ENCODE data around the gene MAP3K15.
A peak's percentile ranks its signal among the peaks of the same experiment; 100 is the strongest.

The MAP3K15 gene

GRCh38 chrX:19382555-19383145 is 132.7 kb downstream of the MAP3K15 start:
- no peaks in the 10 kb centered on the region for H3K27me3 ChIP-seq (ENCODE audit: control insufficient read depth, insufficient read depth, low read length, poor library complexity, severe bottlenecking)
- no peaks in the 10 kb centered on the region for H3K9me3 ChIP-seq (ENCODE audit: control insufficient read depth, low read length)
- no peak overlapping the region for H3K27ac ChIP-seq (ENCODE audit: insufficient read depth, low read depth, low read length, poor library complexity, severe bottlenecking)
- H3K36me3 ChIP-seq (ENCODE audit: control insufficient read depth, insufficient read depth, low read length): no peaks in the 10 kb centered on the region
- H3K4me3 ChIP-seq (ENCODE audit: insufficient read depth, low read depth, low read length): no peak overlapping the region
- WGBS, 2 experiments: 34 to 35% methylated on average over 16 of the region's 16 CpGs
- no peaks in the 10 kb centered on the region for H3K4me1 ChIP-seq (ENCODE audit: control insufficient read depth, insufficient read depth, low read length)

- Histone ChIP-seq H3K27me3 (ENCODE audit: control insufficient read depth, insufficient read depth, low read length, poor library complexity, severe bottlenecking) (no peaks in the 10 kb centered on the region), H3K4me3 (ENCODE audit: insufficient read depth, low read depth, low read length) (no peak overlapping the region), H3K4me1 (ENCODE audit: control insufficient read depth, insufficient read depth, low read length) (no peaks in the 10 kb centered on the region), H3K9me3 (ENCODE audit: control insufficient read depth, low read length) (no peaks in the 10 kb centered on the region), H3K36me3 (ENCODE audit: control insufficient read depth, insufficient read depth, low read length) (no peaks in the 10 kb centered on the region), H3K27ac (ENCODE audit: insufficient read depth, low read depth, low read length, poor library complexity, severe bottlenecking) (no peak overlapping the region)
- 93 to 94% methylated on average over 9 of the region's 9 CpGs for WGBS, 2 experiments
Observed at GRCh38 chrX:19381326-19381725, 134.0 kb downstream of the MAP3K15 start.

- H3K9me3 ChIP-seq (ENCODE audit: control insufficient read depth, low read length): no peaks in the 10 kb centered on the region
- H3K27ac ChIP-seq (ENCODE audit: insufficient read depth, low read depth, low read length, poor library complexity, severe bottlenecking): no peak overlapping the region
- peaks cover 13% of the 10 kb centered on the region for H3K27me3 ChIP-seq (ENCODE audit: control insufficient read depth, insufficient read depth, low read length, poor library complexity, severe bottlenecking)
- no peaks in the 10 kb centered on the region for H3K36me3 ChIP-seq (ENCODE audit: control insufficient read depth, insufficient read depth, low read length)
- no peak overlapping the region for H3K4me3 ChIP-seq (ENCODE audit: insufficient read depth, low read depth, low read length)
- 91 to 93% methylated on average over 12 of the region's 12 CpGs for WGBS, 2 experiments
- no peaks in the 10 kb centered on the region for H3K4me1 ChIP-seq (ENCODE audit: control insufficient read depth, insufficient read depth, low read length)
Observed at GRCh38 chrX:19377799-19378198, 137.5 kb downstream of the MAP3K15 start.

- Histone ChIP-seq H3K9me3 (ENCODE audit: control insufficient read depth, low read length) (no peaks in the 10 kb centered on the region), H3K4me3 (ENCODE audit: insufficient read depth, low read depth, low read length) (no peak overlapping the region), H3K27me3 (ENCODE audit: control insufficient read depth, insufficient read depth, low read length, poor library complexity, severe bottlenecking) (peaks cover 13% of the 10 kb centered on the region), H3K4me1 (ENCODE audit: control insufficient read depth, insufficient read depth, low read length) (no peaks in the 10 kb centered on the region), H3K36me3 (ENCODE audit: control insufficient read depth, insufficient read depth, low read length) (no peaks in the 10 kb centered on the region), H3K27ac (ENCODE audit: insufficient read depth, low read depth, low read length, poor library complexity, severe bottlenecking) (no peak overlapping the region)
- WGBS, 2 experiments: 87 to 90% methylated on average over 8 of the region's 8 CpGs
Observed at GRCh38 chrX:19375546-19375945, 139.8 kb downstream of the MAP3K15 start.

- WGBS, 2 experiments: 6 to 12% methylated on average over 23 of the region's 23 CpGs
- Histone ChIP-seq H3K36me3 (ENCODE audit: control insufficient read depth, insufficient read depth, low read length) (no peaks in the 10 kb centered on the region), H3K27ac (ENCODE audit: insufficient read depth, low read depth, low read length, poor library complexity, severe bottlenecking) (no peak overlapping the region), H3K9me3 (ENCODE audit: control insufficient read depth, low read length) (no peaks in the 10 kb centered on the region), H3K27me3 (ENCODE audit: control insufficient read depth, insufficient read depth, low read length, poor library complexity, severe bottlenecking) (peaks cover 13% of the 10 kb centered on the region), H3K4me1 (ENCODE audit: control insufficient read depth, insufficient read depth, low read length) (no peaks in the 10 kb centered on the region), H3K4me3 (ENCODE audit: insufficient read depth, low read depth, low read length) (peak overlapping the region; percentile 33)
Observed at GRCh38 chrX:19373351-19373891, 141.9 kb downstream of the MAP3K15 start.

- Histone ChIP-seq H3K27ac (ENCODE audit: insufficient read depth, low read depth, low read length, poor library complexity, severe bottlenecking) (no peak overlapping the region), H3K4me3 (ENCODE audit: insufficient read depth, low read depth, low read length) (peak overlapping the region; percentile 33)
- WGBS, 2 experiments: 1% methylated on average over 20 of the region's 20 CpGs
Observed at GRCh38 chrX:19372547-19373331, 142.6 kb downstream of the MAP3K15 start.

GRCh38 chrX:19372170-19372546 is 143.2 kb downstream of the MAP3K15 start:
- Histone ChIP-seq H3K27me3 (ENCODE audit: control insufficient read depth, insufficient read depth, low read length, poor library complexity, severe bottlenecking) (peaks cover 13% of the 10 kb centered on the region), H3K36me3 (ENCODE audit: control insufficient read depth, insufficient read depth, low read length) (no peaks in the 10 kb centered on the region), H3K9me3 (ENCODE audit: control insufficient read depth, low read length) (no peaks in the 10 kb centered on the region), H3K4me1 (ENCODE audit: control insufficient read depth, insufficient read depth, low read length) (no peaks in the 10 kb centered on the region), H3K4me3 (ENCODE audit: insufficient read depth, low read depth, low read length) (peak overlapping the region; percentile 33), H3K27ac (ENCODE audit: insufficient read depth, low read depth, low read length, poor library complexity, severe bottlenecking) (no peak overlapping the region)
- WGBS, 2 experiments: 0 to 1% methylated on average over 8 to 9 of the region's 9 CpGs

More at GRCh38 chrX:19372547-19373331, 142.6 kb downstream of the MAP3K15 start:
- Histone ChIP-seq H3K4me1 (ENCODE audit: control insufficient read depth, insufficient read depth, low read length) (no peaks in the 10 kb centered on the region), H3K9me3 (ENCODE audit: control insufficient read depth, low read length) (no peaks in the 10 kb centered on the region), H3K36me3 (ENCODE audit: control insufficient read depth, insufficient read depth, low read length) (no peaks in the 10 kb centered on the region), H3K27me3 (ENCODE audit: control insufficient read depth, insufficient read depth, low read length, poor library complexity, severe bottlenecking) (peaks cover 13% of the 10 kb centered on the region)

GRCh38 chrX:19370061-19370460 is 145.2 kb downstream of the MAP3K15 start:
- Histone ChIP-seq H3K36me3 (ENCODE audit: control insufficient read depth, insufficient read depth, low read length) (no peaks in the 10 kb centered on the region), H3K4me1 (ENCODE audit: control insufficient read depth, insufficient read depth, low read length) (no peaks in the 10 kb centered on the region), H3K27me3 (ENCODE audit: control insufficient read depth, insufficient read depth, low read length, poor library complexity, severe bottlenecking) (peaks cover 13% of the 10 kb centered on the region), H3K4me3 (ENCODE audit: insufficient read depth, low read depth, low read length) (no peak overlapping the region), H3K27ac (ENCODE audit: insufficient read depth, low read depth, low read length, poor library complexity, severe bottlenecking) (no peak overlapping the region), H3K9me3 (ENCODE audit: control insufficient read depth, low read length) (no peaks in the 10 kb centered on the region)
- 93% methylated on average over 3 to 5 of the region's 5 CpGs for WGBS, 2 experiments

- no peaks in the 10 kb centered on the region for H3K4me1 ChIP-seq (ENCODE audit: control insufficient read depth, insufficient read depth, low read length)
- H3K27ac ChIP-seq (ENCODE audit: insufficient read depth, low read depth, low read length, poor library complexity, severe bottlenecking): no peak overlapping the region
- H3K4me3 ChIP-seq (ENCODE audit: insufficient read depth, low read depth, low read length): no peak overlapping the region
- H3K27me3 ChIP-seq (ENCODE audit: control insufficient read depth, insufficient read depth, low read length, poor library complexity, severe bottlenecking): peaks cover 4% of the 10 kb centered on the region
- H3K36me3 ChIP-seq (ENCODE audit: control insufficient read depth, insufficient read depth, low read length): no peaks in the 10 kb centered on the region
- H3K9me3 ChIP-seq (ENCODE audit: control insufficient read depth, low read length): no peaks in the 10 kb centered on the region
- 97 to 99% methylated on average over 6 of the region's 6 CpGs for WGBS, 2 experiments
Observed at GRCh38 chrX:19368576-19368975, 146.7 kb downstream of the MAP3K15 start.

GRCh38 chrX:19361701-19362100 is 153.6 kb downstream of the MAP3K15 start:
- Histone ChIP-seq H3K27ac (ENCODE audit: insufficient read depth, low read depth, low read length, poor library complexity, severe bottlenecking) (no peak overlapping the region), H3K36me3 (ENCODE audit: control insufficient read depth, insufficient read depth, low read length) (peaks cover 10% of the 10 kb centered on the region), H3K9me3 (ENCODE audit: control insufficient read depth, low read length) (no peaks in the 10 kb centered on the region), H3K4me1 (ENCODE audit: control insufficient read depth, insufficient read depth, low read length) (no peaks in the 10 kb centered on the region), H3K4me3 (ENCODE audit: insufficient read depth, low read depth, low read length) (no peak overlapping the region), H3K27me3 (ENCODE audit: control insufficient read depth, insufficient read depth, low read length, poor library complexity, severe bottlenecking) (no peaks in the 10 kb centered on the region)
- WGBS, 2 experiments: 100% methylated on average over 1 to 4 of the region's 4 CpGs
